ENCODE results near the gene ASPSCR1. TPM values are rescaled to one million over a fixed set of nuclear protein-coding genes. Genes with fewer than 3 reads are reported as not detected.

ASPSCR1 gene
- total and polyA plus RNA-seq, 2 of the 4 experiments (the other 2 are of a cell fraction) = 7.2 to 17.2 TPM

DNA sequence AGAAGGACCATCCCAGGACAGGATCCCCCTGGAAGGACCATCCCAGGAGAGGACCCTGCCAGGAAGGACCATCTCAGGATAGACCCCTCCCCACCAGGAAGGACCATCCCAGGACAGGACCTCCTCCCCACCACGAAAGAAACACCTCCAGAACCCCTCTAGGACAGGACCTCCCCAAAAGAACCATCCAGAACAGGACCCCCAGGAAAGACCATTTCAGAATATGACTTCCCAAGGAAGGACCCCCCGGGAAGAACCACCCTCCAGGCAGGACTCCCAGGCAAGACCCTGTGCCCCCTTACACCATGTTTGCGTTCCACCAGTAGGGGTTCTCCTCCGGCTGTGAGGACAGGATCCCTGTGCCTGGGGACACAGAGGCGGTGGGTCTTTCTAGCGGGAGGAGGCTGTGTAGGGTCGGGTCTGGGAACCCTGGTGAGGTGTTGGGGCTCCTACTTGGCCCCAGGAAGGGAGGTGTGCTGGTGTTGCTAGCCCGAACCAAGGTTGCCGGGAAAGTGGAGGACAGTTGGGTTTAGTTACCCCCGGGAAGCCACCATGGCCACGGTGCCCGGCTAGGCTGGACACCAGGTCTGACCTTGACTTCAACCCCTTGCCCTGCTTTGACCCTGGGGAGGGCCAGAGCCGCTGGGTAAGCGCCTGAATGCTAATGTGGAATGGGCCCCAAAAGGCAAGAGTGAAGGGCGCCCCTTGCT lies 18.6 kb upstream of the ASPSCR1 start:
- no peak overlapping the region for H2BK20ac ChIP-seq (ENCODE audit: low read depth, low read length)
- ChIA-PET CTCF (interaction anchor here (0.5 to 1.3 kb wide), 15 partner anchors 10 to 536 kb away, joined by 3 to 17 read pairs (median 3); partner anchors contain the start of genes CENPX, DCXR, LRRC45 and MYADML2), POLR2A (ENCODE audit: unreplicated experiment) (no interaction called here)
- H3K27ac ChIP-seq (ENCODE audit: insufficient read depth, low read length) = no peak overlapping the region
- BruUV-seq (replicated peaks) = no TSS peak
- dilution Hi-C loops (cut with HindIII; ENCODE audit: low sequenced_read_pairs, unreplicated experiment) (no loop called here), in situ Hi-C loops (cut with MboI; ENCODE audit: low sequenced_read_pairs) (no loop called here), intact Hi-C loops (cut with micrococcal nuclease) (loop anchor here (1.0 kb wide), 1 partner anchor 63 kb away; no protein-coding TSS in a partner anchor)
- no peak overlapping the region for H3K23ac ChIP-seq (ENCODE audit: low read depth, low read length)
- no peak overlapping the region for H3K14ac ChIP-seq (replicated peaks; ENCODE audit: low read depth, low read length)
- no peak overlapping the region for H2BK120ac ChIP-seq (ENCODE audit: low read depth, low read length)
- no peak for ATAC-seq (ENCODE audit: low read depth)
- no peak for TF ChIP-seq NFE2L2 (IDR thresholded peaks at IDR 0.05; ENCODE audit: low read depth, low read length)
- no peak for TF ChIP-seq RFX5 (IDR thresholded peaks at IDR 0.05; ENCODE audit: low read depth, low read length)
- TF ChIP-seq BHLHE40 (IDR thresholded peaks at IDR 0.05; ENCODE audit: low read depth, low read length) = no peak
- TF ChIP-seq FOS (IDR thresholded peaks at IDR 0.05; ENCODE audit: low read depth, low read length) = no peak
- no peak for TF ChIP-seq MAFK (IDR thresholded peaks at IDR 0.05; ENCODE audit: low read depth, low read length)
- TF ChIP-seq POLR2A (IDR thresholded peaks at IDR 0.05; ENCODE audit: low read depth, low read length) = no peak
- no peak for TF ChIP-seq MXI1 (IDR thresholded peaks at IDR 0.05; ENCODE audit: borderline replicate concordance, low read depth, low read length)
- no peak for TF ChIP-seq CEBPB (IDR thresholded peaks at IDR 0.05; ENCODE audit: low read depth, low read length)
- TF ChIP-seq, protein P1, sequence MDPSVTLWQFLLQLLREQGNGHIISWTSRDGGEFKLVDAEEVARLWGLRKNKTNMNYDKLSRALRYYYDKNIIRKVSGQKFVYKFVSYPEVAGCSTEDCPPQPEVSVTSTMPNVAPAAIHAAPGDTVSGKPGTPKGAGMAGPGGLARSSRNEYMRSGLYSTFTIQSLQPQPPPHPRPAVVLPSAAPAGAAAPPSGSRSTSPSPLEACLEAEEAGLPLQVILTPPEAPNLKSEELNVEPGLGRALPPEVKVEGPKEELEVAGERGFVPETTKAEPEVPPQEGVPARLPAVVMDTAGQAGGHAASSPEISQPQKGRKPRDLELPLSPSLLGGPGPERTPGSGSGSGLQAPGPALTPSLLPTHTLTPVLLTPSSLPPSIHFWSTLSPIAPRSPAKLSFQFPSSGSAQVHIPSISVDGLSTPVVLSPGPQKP (IDR thresholded peaks at IDR 0.05; ENCODE audit: borderline replicate concordance, low read depth, low read length) = no peak
- TF ChIP-seq MAZ (IDR thresholded peaks at IDR 0.05; ENCODE audit: borderline replicate concordance, low read depth, low read length) = no peak
- no peak for TF ChIP-seq SMC3 (IDR thresholded peaks at IDR 0.05; ENCODE audit: low read depth, low read length)
- TF ChIP-seq, protein P2, sequence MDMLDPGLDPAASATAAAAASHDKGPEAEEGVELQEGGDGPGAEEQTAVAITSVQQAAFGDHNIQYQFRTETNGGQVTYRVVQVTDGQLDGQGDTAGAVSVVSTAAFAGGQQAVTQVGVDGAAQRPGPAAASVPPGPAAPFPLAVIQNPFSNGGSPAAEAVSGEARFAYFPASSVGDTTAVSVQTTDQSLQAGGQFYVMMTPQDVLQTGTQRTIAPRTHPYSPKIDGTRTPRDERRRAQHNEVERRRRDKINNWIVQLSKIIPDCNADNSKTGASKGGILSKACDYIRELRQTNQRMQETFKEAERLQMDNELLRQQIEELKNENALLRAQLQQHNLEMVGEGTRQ (IDR thresholded peaks at IDR 0.05; ENCODE audit: low read depth, low read length) = no peak
- TF ChIP-seq RAD21 (IDR thresholded peaks at IDR 0.05; ENCODE audit: low read length) = no peak
- TF ChIP-seq, protein P3, sequence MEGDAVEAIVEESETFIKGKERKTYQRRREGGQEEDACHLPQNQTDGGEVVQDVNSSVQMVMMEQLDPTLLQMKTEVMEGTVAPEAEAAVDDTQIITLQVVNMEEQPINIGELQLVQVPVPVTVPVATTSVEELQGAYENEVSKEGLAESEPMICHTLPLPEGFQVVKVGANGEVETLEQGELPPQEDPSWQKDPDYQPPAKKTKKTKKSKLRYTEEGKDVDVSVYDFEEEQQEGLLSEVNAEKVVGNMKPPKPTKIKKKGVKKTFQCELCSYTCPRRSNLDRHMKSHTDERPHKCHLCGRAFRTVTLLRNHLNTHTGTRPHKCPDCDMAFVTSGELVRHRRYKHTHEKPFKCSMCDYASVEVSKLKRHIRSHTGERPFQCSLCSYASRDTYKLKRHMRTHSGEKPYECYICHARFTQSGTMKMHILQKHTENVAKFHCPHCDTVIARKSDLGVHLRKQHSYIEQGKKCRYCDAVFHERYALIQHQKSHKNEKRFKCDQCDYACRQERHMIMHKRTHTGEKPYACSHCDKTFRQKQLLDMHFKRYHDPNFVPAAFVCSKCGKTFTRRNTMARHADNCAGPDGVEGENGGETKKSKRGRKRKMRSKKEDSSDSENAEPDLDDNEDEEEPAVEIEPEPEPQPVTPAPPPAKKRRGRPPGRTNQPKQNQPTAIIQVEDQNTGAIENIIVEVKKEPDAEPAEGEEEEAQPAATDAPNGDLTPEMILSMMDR (conservative IDR thresholded peaks at IDR 0.05; ENCODE audit: low read depth, low read length) = no peak
- TF ChIP-seq RCOR1 (IDR thresholded peaks at IDR 0.05; ENCODE audit: insufficient replicate concordance, low read length) = no peak
- no peak for TF ChIP-seq CHD1 (IDR thresholded peaks at IDR 0.05; ENCODE audit: low read depth, low read length)
- H3K4ac ChIP-seq (ENCODE audit: low read depth, low read length) = no peak overlapping the region
- no peaks in the 10 kb centered on the region for H3K9me1 ChIP-seq (ENCODE audit: insufficient read depth, low read length)
- H4K8ac ChIP-seq (ENCODE audit: low read depth in 2 of 2, low read length in 2 of 2) = no peak overlapping the region
- H4K5ac ChIP-seq (ENCODE audit: low read depth, low read length) = no peak overlapping the region
- no peak overlapping the region for H2BK5ac ChIP-seq (ENCODE audit: low read depth, low read length, poor library complexity, severe bottlenecking)
- no peak for DNase-seq
- no peak overlapping the region for H3K4me2 ChIP-seq (ENCODE audit: low read depth, low read length)
- peak overlapping the region; percentile 92 for H2AFZ ChIP-seq (replicated peaks; ENCODE audit: low read length, poor library complexity)
- no peaks in the 10 kb centered on the region for H3K4me1 ChIP-seq (ENCODE audit: control insufficient read depth, insufficient read depth, low read length)
- no peaks in the 10 kb centered on the region for H4K20me1 ChIP-seq (ENCODE audit: insufficient read depth, low read length)
- H2AK9ac ChIP-seq (replicated peaks; ENCODE audit: low read depth, low read length, poor library complexity) = no peak overlapping the region
- WGBS, 2 experiments (ENCODE audit: extremely low coverage in 2 of 2, insufficient read length in 1 of 2) = 70% methylated on average over 3 of the region's 15 CpGs; no CpG with 5 or more reads in 1 of the 2 experiments
- no peak overlapping the region for H3K56ac ChIP-seq (ENCODE audit: extremely low read depth, insufficient read depth, low read length)
- no peak overlapping the region for H2BK15ac ChIP-seq (ENCODE audit: low read depth, low read length)
- H3K4me3 ChIP-seq (ENCODE audit: insufficient read depth, low read depth, low read length) = no peak overlapping the region
- H3K79me1 ChIP-seq (ENCODE audit: low read depth in 1 of 2, low read length in 2 of 2) = no peaks in the 10 kb centered on the region
- no peak overlapping the region for H2AK5ac ChIP-seq (ENCODE audit: low read depth, low read length)
- no peak overlapping the region for H4K91ac ChIP-seq (ENCODE audit: insufficient read depth, low read depth, low read length)
- no peaks in the 10 kb centered on the region for H3K36me3 ChIP-seq (ENCODE audit: control insufficient read depth, insufficient read depth, low read length)
- no peak overlapping the region for H3K18ac ChIP-seq (ENCODE audit: low read depth, low read length)
- peaks cover 49% of the 10 kb centered on the region for H3K27me3 ChIP-seq (ENCODE audit: control insufficient read depth, insufficient read depth, low read length)
- H3K9me3 ChIP-seq (ENCODE audit: control insufficient read depth, insufficient read depth, low read length) = no peaks in the 10 kb centered on the region
- H3K9ac ChIP-seq (ENCODE audit: low read depth, low read length) = no peak overlapping the region
